ENCODE data around the gene RC3H1. TPM values are rescaled to one million over a fixed set of nuclear protein-coding genes. Genes with fewer than 3 reads are reported as not detected.

RC3H1 gene
- total and polyA plus RNA-seq, 11 donors: 3.8 to 32.0 (median 19.1) TPM

GRCh38 chr1:173960625-173961024 is 61.5 kb downstream of the RC3H1 start:
- Histone ChIP-seq H3K27ac (peak overlapping the region in 2 of 12 donors; percentile 1 to 9), H3K9me3 (no peaks in the 10 kb centered on the region), H3K4me1 (peaks cover 0 to 11% (median 5%) of the 10 kb centered on the region in 12 donors), H3K4me3 (no peak overlapping the region), H3K27me3 (no peaks in the 10 kb centered on the region), H3K36me3 (peaks cover 0 to 100% (median 92%) of the 10 kb centered on the region in 9 donors)
- intact Hi-C loops (cut with DNase I): loop anchor here in 2 of 10 donors (10.0 kb wide), 2 partner anchors 86 to 254 kb away; no protein-coding TSS in a partner anchor
- DNase-seq (no peak), ATAC-seq (no peak)
- 26 to 38% (median 29%) methylated on average over 5 of the region's 5 CpGs for WGBS, 4 donors
- no peak for TF ChIP-seq CTCF (IDR thresholded peaks at IDR 0.05)

DNA sequence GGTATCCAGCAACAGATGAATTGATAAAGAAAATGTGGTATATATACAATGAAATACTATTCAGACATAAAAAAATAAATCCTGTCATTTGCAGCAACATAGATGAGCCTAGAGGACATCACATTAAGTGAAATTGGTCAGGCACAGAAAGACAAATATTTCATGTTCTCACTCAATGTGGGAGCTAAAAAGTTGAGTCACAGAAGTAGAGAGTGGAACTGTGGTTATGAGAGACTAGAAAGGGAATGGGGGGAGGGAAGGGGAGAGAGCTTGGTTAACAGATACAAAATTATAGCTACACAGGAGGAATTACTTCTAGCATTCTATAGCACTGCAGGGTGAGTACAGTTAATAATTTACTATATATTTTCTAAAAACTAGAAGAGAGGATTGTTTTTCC is 68.0 kb downstream of the RC3H1 start:
- H3K27ac ChIP-seq: no peak overlapping the region
- no peaks in the 10 kb centered on the region for H3K9me3 ChIP-seq
- no peak overlapping the region for H3K4me3 ChIP-seq
- no peaks in the 10 kb centered on the region for H3K27me3 ChIP-seq
- no peaks in the 10 kb centered on the region for H3K4me1 ChIP-seq
- intact Hi-C loops (cut with DNase I): no loop called here
- ATAC-seq (no peak), DNase-seq (no peak)
- TF ChIP-seq CTCF (IDR thresholded peaks at IDR 0.05) (no peak), POLR2A (IDR thresholded peaks at IDR 0.05) (no peak)
- H3K36me3 ChIP-seq: peaks cover 0 to 100% (median 92%) of the 10 kb centered on the region in 9 donors

- Histone ChIP-seq H3K9me3 (no peaks in the 10 kb centered on the region), H3K4me3 (no peak overlapping the region), H3K27ac (no peak overlapping the region), H3K4me1 (no peaks in the 10 kb centered on the region), H3K27me3 (no peaks in the 10 kb centered on the region), H3K36me3 (peaks cover 0 to 100% (median 92%) of the 10 kb centered on the region in 9 donors)
- ATAC-seq (no peak), DNase-seq (no peak)
- 96 to 98% (median 97%) methylated on average over 4 of the region's 4 CpGs for WGBS, 4 donors
- intact Hi-C loops (cut with DNase I): no loop called here
- TF ChIP-seq POLR2A (IDR thresholded peaks at IDR 0.05) (no peak), CTCF (IDR thresholded peaks at IDR 0.05) (no peak)
Measured at GRCh38 chr1:173948594-173948993, 73.6 kb downstream of the RC3H1 start.

GRCh38 chr1:173946380-173946921 is 75.7 kb downstream of the RC3H1 start:
- 82 to 91% (median 87%) methylated on average over 4 of the region's 4 CpGs for WGBS, 4 donors
- peaks cover 0 to 100% (median 100%) of the 10 kb centered on the region in 9 donors for H3K36me3 ChIP-seq
- no peak overlapping the region for H3K27ac ChIP-seq
- ATAC-seq (no peak), DNase-seq (no peak)
- no peaks in the 10 kb centered on the region for H3K9me3 ChIP-seq
- TF ChIP-seq CTCF (IDR thresholded peaks at IDR 0.05) (no peak), POLR2A (IDR thresholded peaks at IDR 0.05) (no peak)
- no peaks in the 10 kb centered on the region for H3K4me1 ChIP-seq
- H3K4me3 ChIP-seq: no peak overlapping the region
- H3K27me3 ChIP-seq: no peaks in the 10 kb centered on the region
- intact Hi-C loops (cut with DNase I): no loop called here

All from heart left ventricle (tissue), 16 donors.